NK-92 (cell line): ENCODE results near the gene CD36.

Experiments
- DNase-seq: peaks from one replicate; lab custom pipeline; 2025; ENCODE audit not compliant: unreplicated experiment; lab: John Stamatoyannopoulos, UW

CD36 gene

DNA sequence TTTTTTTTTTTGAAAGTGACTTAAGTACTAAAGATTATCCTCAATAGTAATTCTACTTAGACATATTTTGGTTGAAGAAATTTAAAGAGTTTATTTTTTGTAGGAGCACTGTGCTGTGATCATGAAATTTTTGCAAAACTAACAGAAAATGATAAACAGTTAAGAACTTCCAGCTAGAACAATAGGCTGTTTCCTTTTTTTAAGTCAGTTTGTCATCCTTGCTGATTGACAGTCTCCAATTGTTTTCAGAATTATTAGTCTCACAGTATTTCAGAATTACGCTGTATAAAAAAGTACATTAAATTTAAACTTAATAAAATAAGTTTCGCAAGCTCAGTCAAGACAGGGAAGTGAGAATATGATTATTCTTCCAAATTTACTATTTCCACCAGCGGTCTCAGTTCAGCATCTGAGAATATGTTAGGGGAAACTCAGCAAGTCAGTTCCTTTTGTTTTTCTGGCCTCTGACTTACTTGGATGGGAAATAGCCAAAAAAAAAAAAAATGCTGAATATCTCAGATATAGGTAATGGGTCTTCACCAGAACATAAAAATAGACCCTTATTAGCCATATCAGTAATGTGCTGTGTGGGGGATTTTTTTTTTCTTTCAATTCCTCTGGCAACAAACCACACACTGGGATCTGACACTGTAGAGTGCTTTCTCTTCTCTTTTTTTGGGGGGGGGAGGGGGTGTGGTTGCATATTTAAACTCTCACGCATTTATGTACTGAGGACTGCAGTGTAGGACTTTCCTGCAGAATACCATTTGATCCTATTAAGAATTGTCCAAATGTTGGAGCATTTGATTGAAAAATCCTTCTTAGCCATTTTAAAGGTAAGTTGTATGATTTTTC lies at the start of gene CD36:
CD36 (plus strand) TSS at position 732 of the 855 bp plus-strand sequence. CDS start 8,099 bp downstream, outside the sequence.
- no peak for DNase-seq

GRCh38 chr7:80589631-80590030 lies 48.8 kb upstream of the CD36 start:
- DNase-seq = no peak

DNA sequence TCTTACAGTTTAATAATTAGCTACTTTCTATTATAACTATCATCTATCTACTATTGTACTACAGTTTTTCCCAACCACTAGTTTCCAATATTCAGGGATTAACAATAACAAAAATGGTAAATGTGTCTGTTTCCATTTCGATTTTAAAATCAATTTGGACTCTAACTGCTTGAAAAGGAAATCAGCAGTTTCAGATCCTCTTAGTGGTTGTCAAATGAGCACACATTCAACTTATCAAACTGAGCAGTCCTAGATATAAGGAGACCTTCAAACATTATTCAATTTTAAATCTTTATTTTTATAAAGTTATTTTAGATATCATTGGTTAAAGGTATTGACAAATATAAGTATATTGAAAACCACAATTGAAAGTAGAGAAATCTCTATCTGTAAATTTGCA lies 46.8 kb upstream of the CD36 start:
- DNase-seq = no peak

DNA sequence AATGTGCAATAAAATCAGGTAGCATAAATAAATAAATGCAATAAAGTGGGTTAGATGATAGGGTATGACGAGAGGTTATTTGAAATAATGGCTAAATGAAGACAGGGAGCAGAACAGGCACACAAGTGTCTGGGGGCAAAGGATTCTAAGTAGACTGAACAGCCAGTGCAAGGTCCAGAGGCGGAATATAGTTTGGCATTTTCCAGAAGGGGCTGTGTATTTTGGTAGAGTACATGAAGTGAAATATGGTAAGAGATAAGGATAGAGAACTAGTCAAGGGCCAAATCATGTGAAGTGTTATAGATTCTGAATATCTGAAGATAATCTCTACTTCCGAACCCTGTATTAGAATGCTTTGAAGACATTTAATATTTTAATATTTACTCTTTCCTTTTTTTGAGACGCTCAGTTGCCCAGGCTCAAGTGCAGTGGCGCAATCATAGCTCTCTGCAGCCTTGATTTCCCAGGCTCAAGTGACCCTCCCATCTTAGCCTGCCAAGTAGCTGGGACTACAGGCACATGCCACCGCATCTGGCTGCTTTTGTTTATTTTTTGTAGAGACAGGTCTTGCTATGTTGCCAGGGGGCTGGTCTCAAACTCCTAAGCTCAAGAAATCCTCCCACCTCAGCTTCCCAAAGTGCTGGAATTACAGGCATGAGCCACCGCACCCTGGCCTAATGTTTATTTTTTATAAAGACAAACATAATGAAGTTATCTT lies 44.4 kb upstream of the CD36 start:
- no peak for DNase-seq

DNA sequence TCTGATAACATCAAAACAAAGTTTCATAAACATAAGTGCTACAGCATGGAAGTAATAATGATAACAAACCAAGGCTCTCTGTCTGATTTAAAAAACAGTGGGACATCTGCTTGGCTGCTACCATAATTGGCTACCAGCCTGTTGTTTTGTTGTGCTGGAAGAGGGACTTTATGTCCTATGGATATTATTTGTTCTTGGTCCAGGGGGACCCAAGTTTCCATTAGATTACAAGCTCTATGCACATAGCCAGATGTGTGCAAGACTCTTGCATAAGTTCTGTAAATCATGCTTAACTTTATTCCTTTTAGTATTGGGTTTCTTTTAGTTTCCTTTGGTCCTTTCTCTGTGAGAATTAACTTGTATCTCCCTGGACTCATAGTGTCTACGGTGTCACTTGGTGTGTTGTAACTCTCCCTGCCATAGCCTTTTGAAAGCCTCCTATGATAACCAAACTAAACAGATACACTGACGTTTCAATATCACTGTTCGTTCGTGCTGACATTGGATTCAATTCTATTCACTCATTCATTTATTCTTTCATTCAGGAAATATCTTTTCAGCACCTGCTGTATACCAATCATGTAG lies 41.4 kb upstream of the CD36 start:
- DNase-seq = no peak

DNA sequence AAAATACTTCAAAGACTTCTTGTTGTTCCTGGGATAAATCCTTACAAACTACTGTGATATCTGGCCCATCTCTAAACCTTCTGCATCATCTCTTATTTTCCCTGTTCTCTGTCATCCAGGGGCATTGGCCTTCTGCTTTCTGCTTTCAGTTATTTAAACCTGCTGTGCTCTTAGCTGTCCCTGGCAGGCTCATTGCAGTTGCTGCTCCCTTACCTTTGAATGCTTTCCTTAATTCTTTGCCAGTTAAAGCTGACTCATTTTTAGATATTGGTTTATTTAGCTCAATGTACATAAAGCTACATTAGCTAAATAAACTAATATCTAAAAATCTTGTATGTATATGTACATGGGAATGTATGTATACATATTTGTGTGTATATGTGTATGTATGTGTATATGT lies 40.6 kb upstream of the CD36 start:
- no peak for DNase-seq

GRCh38 chr7:80600046-80600445 lies 38.4 kb upstream of the CD36 start:
- no peak for DNase-seq

DNA sequence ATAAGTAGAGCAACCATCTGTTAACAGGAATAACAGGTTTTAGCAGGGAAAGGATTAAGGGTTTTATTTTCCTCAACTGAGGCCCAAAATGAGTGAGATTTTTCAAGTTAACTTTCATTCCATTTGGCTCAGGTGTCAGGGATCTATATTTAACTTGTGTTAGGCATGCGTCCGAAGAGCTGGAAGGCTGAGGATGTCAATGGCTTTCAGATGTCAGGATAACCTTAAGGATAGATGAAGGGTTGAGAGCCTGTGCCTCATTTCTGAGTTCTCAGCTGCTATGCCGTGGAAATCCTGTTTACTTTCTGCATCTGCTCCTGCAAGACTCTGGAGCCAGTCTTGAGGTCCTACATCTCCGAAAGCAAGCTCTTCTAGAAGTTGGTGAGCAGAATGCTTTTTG lies 36.4 kb upstream of the CD36 start:
- DNase-seq = no peak

DNA sequence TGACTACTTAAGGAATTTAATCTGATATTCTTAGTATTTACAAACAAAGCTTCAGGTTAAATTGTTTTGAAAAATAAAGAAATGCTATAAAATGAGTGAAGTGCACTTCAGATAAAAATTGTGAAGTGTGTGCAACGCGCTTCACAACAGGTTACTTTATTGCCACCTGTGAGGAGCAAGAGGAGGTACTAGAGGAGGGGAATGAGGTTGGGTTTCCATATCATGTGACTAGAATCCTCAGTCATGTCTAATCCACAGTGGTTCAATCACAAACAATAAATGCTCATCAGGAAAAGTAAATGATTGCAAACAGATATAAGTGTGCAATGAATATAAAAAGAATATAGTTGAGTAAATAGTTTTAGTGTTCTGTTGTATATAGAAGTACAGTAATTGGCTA lies 34.5 kb upstream of the CD36 start:
- no peak for DNase-seq

DNA sequence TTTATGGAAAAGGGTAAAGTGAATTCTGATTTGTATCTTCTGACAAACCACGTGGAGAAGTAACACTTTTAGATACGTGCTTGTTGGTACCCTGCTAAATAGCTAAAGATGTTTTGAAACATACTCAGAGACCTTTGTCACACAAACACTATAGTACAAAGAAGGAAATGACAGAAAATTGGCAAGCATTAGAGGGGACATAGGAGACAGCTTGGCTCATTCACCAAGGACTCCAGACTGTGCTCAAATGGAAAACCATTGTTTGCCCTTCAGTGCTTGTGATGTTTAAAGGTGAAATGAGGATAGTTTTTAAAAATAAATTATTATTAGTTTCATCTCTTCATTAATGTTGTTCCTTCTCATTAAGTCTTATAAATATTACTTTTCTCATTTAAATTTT lies 34.0 kb upstream of the CD36 start:
- no peak for DNase-seq

DNA sequence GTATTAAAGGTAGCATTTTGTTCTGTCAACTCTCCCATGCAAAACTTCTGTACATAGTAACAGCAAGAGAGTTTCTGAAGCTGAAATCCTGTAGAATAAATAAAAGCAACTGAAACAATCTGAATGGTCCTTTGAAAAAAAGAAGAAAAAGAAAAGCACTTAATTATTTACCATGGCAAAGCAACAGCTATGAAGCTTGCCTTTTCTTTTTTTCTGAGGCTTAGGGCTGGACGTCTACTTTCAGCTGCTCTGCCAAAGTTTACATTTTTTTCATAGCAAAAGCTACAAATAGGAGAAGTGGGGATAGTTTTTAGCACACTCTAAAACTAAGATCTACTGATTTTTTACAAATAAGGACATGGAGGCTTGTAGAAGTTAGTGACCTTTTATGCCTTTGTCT lies 31.3 kb upstream of the CD36 start:
- DNase-seq = no peak

- DNase-seq = no peak
Observed at GRCh38 chr7:80608336-80608735, 30.1 kb upstream of the CD36 start.

- DNase-seq = no peak
Observed at GRCh38 chr7:80609751-80610150, 28.7 kb upstream of the CD36 start.

DNA sequence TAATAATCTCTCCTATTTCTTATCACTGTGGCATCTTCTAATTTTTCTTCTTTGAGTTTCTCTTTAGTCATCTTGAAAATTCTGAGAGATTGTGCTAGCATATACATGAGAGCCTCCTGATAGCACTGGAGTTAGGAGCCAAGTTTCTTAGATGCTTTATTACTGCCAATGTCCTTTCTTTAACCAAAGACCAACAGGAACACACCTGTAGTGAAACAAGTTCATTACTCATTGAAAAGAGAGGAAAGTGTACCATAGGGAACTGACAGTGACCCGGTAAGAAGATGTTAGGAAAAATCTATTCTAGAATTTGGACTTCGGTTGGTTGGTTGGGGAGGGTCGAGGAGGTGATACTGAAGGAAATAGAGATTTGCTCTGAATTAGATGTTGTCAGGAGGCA lies 27.1 kb upstream of the CD36 start:
- DNase-seq = no peak

DNA sequence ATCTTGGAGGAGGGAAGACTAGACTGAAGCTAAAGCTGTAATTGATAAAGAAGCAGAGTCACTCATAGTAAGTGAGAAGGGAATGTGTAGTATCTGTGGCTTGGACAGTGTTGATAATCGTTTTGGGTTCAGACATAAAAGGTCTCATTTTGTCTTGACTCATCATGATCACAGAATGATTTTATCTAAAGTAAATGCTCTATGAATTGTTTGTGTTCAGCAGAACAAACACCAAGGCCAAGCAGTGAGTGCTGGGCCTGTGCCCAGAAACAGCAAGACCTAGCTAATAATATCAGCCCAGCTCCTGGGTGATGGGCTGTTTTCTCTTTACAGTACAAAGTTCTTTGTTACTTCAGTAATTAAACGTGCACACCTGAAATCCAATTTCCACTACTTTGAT lies 26.7 kb upstream of the CD36 start:
- DNase-seq = no peak

DNA sequence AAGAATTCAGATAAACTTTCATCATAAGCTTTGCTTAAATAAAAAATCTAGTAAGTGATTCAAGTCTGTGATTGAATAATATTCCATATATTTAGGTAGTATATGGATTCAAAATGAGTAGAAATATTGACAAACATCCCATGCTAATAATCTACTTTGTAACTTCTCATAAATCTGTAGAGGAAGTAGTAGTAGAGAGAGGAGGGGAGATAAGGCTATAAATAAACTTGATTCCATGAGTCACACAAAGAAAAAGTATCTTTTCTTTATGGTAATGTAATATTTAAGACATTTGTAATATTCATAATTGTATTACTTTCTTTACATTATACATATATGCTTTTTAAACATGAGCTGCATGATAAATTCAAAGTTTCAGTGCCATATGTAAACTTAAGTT lies 25.6 kb upstream of the CD36 start:
- DNase-seq = no peak

DNA sequence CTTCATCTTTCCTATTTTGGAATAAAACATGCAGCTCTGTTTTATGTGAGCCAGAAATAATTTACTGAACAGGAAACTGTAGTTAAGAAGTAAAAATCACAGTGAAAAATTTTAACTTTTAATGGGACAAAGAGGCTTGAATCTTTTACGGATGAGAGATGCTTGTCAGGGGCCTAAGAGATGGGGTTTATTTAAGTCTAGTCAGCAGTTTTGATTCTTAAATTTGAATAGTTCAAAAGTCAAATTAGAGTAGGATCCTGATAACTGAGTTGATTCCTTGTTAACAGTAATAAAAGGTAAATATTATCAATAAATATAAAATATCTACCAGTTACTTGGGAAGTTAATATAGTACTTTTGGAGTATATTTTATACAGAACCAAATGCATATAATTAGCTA lies 24.9 kb upstream of the CD36 start:
- DNase-seq = no peak

DNA sequence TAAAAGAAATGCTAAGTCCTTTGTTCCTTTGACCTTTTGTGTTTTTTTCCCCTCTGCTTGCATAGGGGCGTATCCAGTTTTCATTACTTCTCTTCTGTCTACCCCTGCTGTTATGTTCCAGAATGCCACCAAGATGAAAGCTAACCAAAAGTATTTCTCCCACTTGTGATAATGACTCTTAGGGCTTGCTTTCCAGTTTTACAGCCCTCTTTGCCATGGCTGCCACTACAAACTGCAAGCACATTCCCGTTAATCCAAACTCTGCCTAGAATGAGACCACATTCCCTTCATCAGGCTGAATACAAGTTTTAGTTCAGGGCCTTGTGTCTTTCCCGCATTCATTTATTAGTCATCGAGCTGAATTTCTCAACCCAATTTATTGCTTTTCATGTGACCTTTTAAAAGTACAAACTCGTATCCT lies 23.6 kb upstream of the CD36 start:
- DNase-seq = no peak

DNA sequence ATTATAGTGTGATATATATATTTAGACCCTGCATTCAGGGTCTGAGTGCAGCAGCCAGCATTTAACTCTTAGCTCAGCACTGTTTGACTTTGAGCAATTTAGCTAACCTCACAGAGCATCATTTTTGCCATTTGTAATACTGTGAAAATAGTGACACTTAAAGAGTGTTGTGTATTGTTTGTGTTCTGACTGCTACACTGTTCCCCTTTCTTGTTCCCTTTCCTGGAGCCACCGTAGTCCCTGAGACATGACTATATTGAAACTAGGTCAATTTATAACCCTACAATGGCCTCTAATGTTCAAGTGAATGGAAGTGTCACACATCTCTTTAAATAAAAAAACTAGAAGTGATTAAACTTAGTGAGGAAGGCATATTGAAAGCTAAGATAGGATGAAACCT lies 20.3 kb upstream of the CD36 start:
- DNase-seq = no peak

- no peak for DNase-seq
Observed at GRCh38 chr7:80619741-80620140, 18.7 kb upstream of the CD36 start.

- no peak for DNase-seq
Observed at GRCh38 chr7:80622541-80622940, 15.9 kb upstream of the CD36 start.
